HCT116 (cell line): ENCODE results near the gene RAB11A. TPM values are rescaled to one million over a fixed set of nuclear protein-coding genes. Genes with fewer than 3 reads are reported as not detected.

ENCODE experiments used
- ATAC-seq: fragments of 200-7000 bp; cut with Tn5 transposase; 2 replicates; pipeline ENCODE4 v1.9.1; 2020; ENCODE audit warnings: mild to moderate bottlenecking, moderate library complexity
- BruUV-seq: library from RNA; stranded (reverse); fragments of 400-500 nt; replicated peaks from 2 replicates; lab custom pipeline; 2021; lab: Mats Ljungman, UMichigan
- CTCF ChIA-PET: fragments of 300-600 bp; sonication (Branson Sonifier 250); formaldehyde crosslinking; loops from one replicate; lab custom pipeline; 2021; ENCODE audit warnings: antibody characterized with exemption; lab: Charles Lee
- POLR2A ChIA-PET: fragments of 300-600, 350-600 bp; sonication (Branson Sonifier 250); formaldehyde crosslinking; loops from one replicate; lab custom pipeline; 2021; ENCODE audit warnings: antibody characterized with exemption; lab: Charles Lee
- RAD21 ChIA-PET, 2 experiments: fragments of 300-600 bp; sonication (Branson Sonifier 250); formaldehyde crosslinking; loops; one replicate each; lab custom pipeline; 2023; ENCODE audit warnings: low total read pairs in 2 of 2; ENCODE audit not compliant: uncharacterized antibody in 2 of 2, unreplicated experiment in 2 of 2, low non-redundant PET in 1 of 2; lab: Charles Lee
- DNase-seq: peaks from one replicate; pipeline ENCODE4 v3.0.0-alpha.2; 2010; ENCODE audit warnings: low read depth, low spot score
- H2AFZ ChIP-seq: fragments of 200-600 bp; shearing (Covaris generic), sonication (generic); 2 replicates; pipeline ENCODE4 v1.6.1; 2017; ENCODE audit warnings: low read depth, mixed run types, mixed read lengths, antibody characterized with exemption, low read length; ENCODE audit not compliant: poor library complexity, severe bottlenecking
- H3K27ac ChIP-seq: 2 replicates; pipeline ENCODE4 v1.5.1; 2012; ENCODE audit warnings: low read depth, low read length
- H3K27me3 ChIP-seq: fragments of 200-600 bp; sonication (generic); 2 replicates; pipeline ENCODE4 v1.6.1; 2016; ENCODE audit warnings: mixed run types, low read length, mixed read lengths; ENCODE audit not compliant: insufficient read depth
- H3K36me3 ChIP-seq, 2 experiments: fragments of 200-500 bp in 1 of 2; fragments of 200-600 bp in 1 of 2; sonication (Bioruptor generic) in 1 of 2; sonication (generic) in 1 of 2; 2 replicates each; pipeline versions ENCODE4 v1.5.1 to v1.6.1; 2014 to 2016; ENCODE audit warnings: low read length in 2 of 2, inconsistent platforms in 1 of 2, mixed read lengths in 1 of 2, mixed run types in 1 of 2; ENCODE audit not compliant: insufficient read depth in 2 of 2, control insufficient read depth in 1 of 2
- H3K4me1 ChIP-seq, 2 experiments: fragments of 200-600 bp in 1 of 2; sonication (generic) in 1 of 2; 2 replicates each; pipeline versions ENCODE4 v1.5.1 to v1.6.1; 2012 to 2017; ENCODE audit warnings: low read length in 2 of 2, inconsistent platforms in 1 of 2, mild to moderate bottlenecking in 1 of 2, mixed read lengths in 1 of 2, mixed run types in 1 of 2, moderate library complexity in 1 of 2; ENCODE audit not compliant: insufficient read depth in 2 of 2, control insufficient read depth in 1 of 2
- H3K4me2 ChIP-seq: fragments of 200-600 bp; sonication (generic); 2 replicates; pipeline ENCODE4 v1.6.1; 2017; ENCODE audit warnings: mixed run types, low read length, mixed read lengths
- H3K4me3 ChIP-seq, 2 experiments: fragments of 200-600 bp in 1 of 2; sonication (generic) in 1 of 2; replicated peaks in 1 of 2; 2 replicates each; pipeline ENCODE4 v1.5.1; 2011 to 2016; ENCODE audit warnings: low read length in 2 of 2, control low read depth in 1 of 2, low read depth in 1 of 2, mild to moderate bottlenecking in 1 of 2, mixed read lengths in 1 of 2, mixed run types in 1 of 2
- H3K79me2 ChIP-seq: fragments of 200-600 bp; sonication (generic); 2 replicates; pipeline ENCODE4 v1.6.1; 2017; ENCODE audit warnings: mild to moderate bottlenecking, mixed run types, low read length, moderate library complexity, mixed read lengths; ENCODE audit not compliant: insufficient read depth
- H3K9ac ChIP-seq: fragments of 200-600 bp; sonication (generic); 2 replicates; pipeline ENCODE4 v1.6.1; 2016; ENCODE audit warnings: low read length, mixed read lengths
- H3K9me2 ChIP-seq: fragments of 200-600 bp; sonication (generic), shearing (Covaris generic); 2 replicates; pipeline ENCODE4 v1.6.1; 2017; ENCODE audit warnings: mixed run types, mild to moderate bottlenecking, moderate library complexity; ENCODE audit not compliant: insufficient read depth
- H3K9me3 ChIP-seq, 2 experiments: fragments of 200-500 bp in 1 of 2; fragments of 200-600 bp in 1 of 2; sonication (Bioruptor generic) in 1 of 2; sonication (generic) in 1 of 2; 2 replicates each; pipeline ENCODE4 v1.6.1; 2014 to 2017; ENCODE audit warnings: low read length in 2 of 2, mixed read lengths in 2 of 2, inconsistent platforms in 1 of 2, low read depth in 1 of 2, mild to moderate bottlenecking in 1 of 2, mixed run types in 1 of 2, moderate library complexity in 1 of 2; ENCODE audit not compliant: control insufficient read depth in 1 of 2, insufficient read depth in 1 of 2
- H4K20me1 ChIP-seq: fragments of 200-600 bp; sonication (generic), shearing (Covaris generic); 2 replicates; pipeline ENCODE4 v1.6.1; 2017; ENCODE audit warnings: mixed run types, mild to moderate bottlenecking, moderate library complexity; ENCODE audit not compliant: insufficient read depth
- CTCF ChIP-seq, 3 experiments: fragments of 200-600 bp in 1 of 3; sonication (generic) in 1 of 3; IDR thresholded peaks in 2 of 3; conservative IDR thresholded peaks in 1 of 3; 2 replicates each; pipeline ENCODE4 v1.5.1; 2012 to 2017; ENCODE audit warnings: low read depth in 2 of 3, low read length in 2 of 3, antibody characterized with exemption in 1 of 3, borderline replicate concordance in 1 of 3, control low read depth in 1 of 3, mild to moderate bottlenecking in 1 of 3, mixed read lengths in 1 of 3, mixed run types in 1 of 3, moderate library complexity in 1 of 3; ENCODE audit not compliant: insufficient read depth in 1 of 3
- ELF1 ChIP-seq: IDR thresholded peaks from 2 replicates; pipeline ENCODE4 v1.6.1; 2012; ENCODE audit warnings: low read depth, borderline replicate concordance
- JUND ChIP-seq: IDR thresholded peaks from 2 replicates; pipeline ENCODE4 v1.6.1; 2012
- REST ChIP-seq: IDR thresholded peaks from 2 replicates; pipeline ENCODE4 v1.6.1; 2012; ENCODE audit warnings: low read depth
- SRF ChIP-seq: IDR thresholded peaks from 2 replicates; pipeline ENCODE4 v1.6.1; 2012; ENCODE audit warnings: low read depth
- ZFX ChIP-seq: fragments of 450-650 bp; IDR thresholded peaks from 2 replicates; pipeline ENCODE4 v1.6.1; 2017
- intact Hi-C: fragments of 100-400 bp; cut with micrococcal nuclease; formaldehyde crosslinking; loops from 2 replicates; pipeline ENCODE4 v1.10.0; 2022
- total RNA-seq: library from RNA; stranded (reverse); gene quantifications from one replicate; pipeline ENCODE4 v1.2.1, GENCODE V29; 2021; ENCODE audit not compliant: unreplicated experiment
- TF ChIP-seq, protein P1 (sequence below): IDR thresholded peaks from 2 replicates; pipeline ENCODE4 v1.6.1; 2012

The RAB11A gene
- total RNA-seq, 1 experiment from 2014 or later = 234 TPM

DNA sequence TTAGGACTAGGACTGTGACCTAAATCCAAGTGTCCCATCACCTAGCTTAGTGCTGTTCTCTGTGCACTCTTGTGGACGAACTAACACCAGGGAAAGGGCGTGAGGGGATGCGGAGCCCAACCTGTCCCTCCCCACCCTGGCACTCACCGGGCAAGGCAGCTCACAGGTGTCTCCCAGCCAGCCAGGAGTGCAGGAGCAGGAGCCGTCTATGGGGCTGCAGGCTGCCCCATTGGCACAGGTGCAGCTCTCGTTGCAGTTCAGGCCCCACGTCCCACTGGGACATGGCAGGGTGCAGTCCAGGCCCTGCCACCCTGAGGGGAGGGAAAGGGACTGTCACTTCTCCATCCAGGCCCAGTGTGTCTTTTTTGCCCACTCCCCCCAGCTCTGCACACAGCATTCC lies 60.3 kb downstream of the RAB11A start:
- no peak overlapping the region for H3K4me2 ChIP-seq
- H4K20me1 ChIP-seq = no peaks in the 10 kb centered on the region
- ChIA-PET CTCF (no interaction called here), POLR2A (no interaction called here)
- no peaks in the 10 kb centered on the region for H3K27me3 ChIP-seq
- H3K9me2 ChIP-seq = no peaks in the 10 kb centered on the region
- ATAC-seq (no peak), DNase-seq (no peak)
- no peaks in the 10 kb centered on the region for H3K4me1 ChIP-seq
- no TSS peak for BruUV-seq
- no peaks in the 10 kb centered on the region for H3K79me2 ChIP-seq
- H3K36me3 ChIP-seq = no peaks in the 10 kb centered on the region
- TF ChIP-seq, protein P1, sequence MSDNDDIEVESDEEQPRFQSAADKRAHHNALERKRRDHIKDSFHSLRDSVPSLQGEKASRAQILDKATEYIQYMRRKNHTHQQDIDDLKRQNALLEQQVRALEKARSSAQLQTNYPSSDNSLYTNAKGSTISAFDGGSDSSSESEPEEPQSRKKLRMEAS = no peak
- TF ChIP-seq ELF1 (no peak), CTCF (IDR thresholded peaks at IDR 0.05 in 2 of 3, conservative IDR thresholded peaks at IDR 0.05 in 1 of 3; ENCODE audit: borderline replicate concordance in 1 of 3, insufficient read depth in 1 of 3, low read depth in 2 of 3, low read length in 2 of 3) (no peak), REST (no peak), SRF (no peak), JUND (no peak), ZFX (no peak; the same call in 1 of the 2 replicates)
- TF ChIP-seq, all 23 proteins: peak for 0
- intact Hi-C loops = no loop called here
- Histone ChIP-seq H3K9me3 (no peaks in the 10 kb centered on the region), H3K4me3 (no peak overlapping the region), H2AFZ (no peak overlapping the region), H3K27ac (no peak overlapping the region), H3K9ac (no peak overlapping the region)
- RAD21 ChIA-PET = no interaction called here
